Renal cortex interstitium (tissue), 3 donors: Measurements from ENCODE around the gene NIM1K. TPM values are rescaled to one million over a fixed set of nuclear protein-coding genes. Genes with fewer than 3 reads are reported as not detected.

ENCODE experiments used
- polyA plus RNA-seq, 3 donors: library from polyadenylated mRNA; unstranded; fragments of 120-200 nt; gene quantifications; one replicate each; pipeline ENCODE4 v1.2.1, GENCODE V29; 2013; ENCODE audit not compliant: insufficient read length in 3 of 3

The NIM1K gene
- polyA plus RNA-seq, 3 donors = 0.33 to 0.61 (median 0.58) TPM

Other genes starting within 250 kb of the NIM1K start
- gene ANXA2R, start 151.9 kb upstream of the NIM1K start, polyA plus RNA-seq = 1 to 10 TPM; 1.1 to 1.4 (median 1.4) TPM
- gene ZNF131, start 71.3 kb upstream of the NIM1K start, polyA plus RNA-seq = 10 to 100 TPM; 60.7 to 72.0 (median 64.7) TPM
- 100 to 1,000 TPM; 114 to 157 (median 129) TPM for gene HMGCS1, start 121.2 kb downstream of the NIM1K start, polyA plus RNA-seq
- 1 to 10 TPM; 2.6 to 4.3 (median 2.8) TPM for gene CCL28, start 220.2 kb downstream of the NIM1K start, polyA plus RNA-seq